Activated CD4-positive, alpha-beta T cell treated with anti-CD3 and anti-CD28 coated beads, Interleukin-2, amount 50 U/mL, for 24 hours (primary cell): ENCODE results near the gene KAT7.

ENCODE experiments used
- DNase-seq, 2 donors: peaks; one replicate each; pipeline ENCODE4 v3.0.0-alpha.2; 2020; ENCODE audit warnings: low read depth in 1 of 2, low spot score in 1 of 2

The KAT7 gene

DNA sequence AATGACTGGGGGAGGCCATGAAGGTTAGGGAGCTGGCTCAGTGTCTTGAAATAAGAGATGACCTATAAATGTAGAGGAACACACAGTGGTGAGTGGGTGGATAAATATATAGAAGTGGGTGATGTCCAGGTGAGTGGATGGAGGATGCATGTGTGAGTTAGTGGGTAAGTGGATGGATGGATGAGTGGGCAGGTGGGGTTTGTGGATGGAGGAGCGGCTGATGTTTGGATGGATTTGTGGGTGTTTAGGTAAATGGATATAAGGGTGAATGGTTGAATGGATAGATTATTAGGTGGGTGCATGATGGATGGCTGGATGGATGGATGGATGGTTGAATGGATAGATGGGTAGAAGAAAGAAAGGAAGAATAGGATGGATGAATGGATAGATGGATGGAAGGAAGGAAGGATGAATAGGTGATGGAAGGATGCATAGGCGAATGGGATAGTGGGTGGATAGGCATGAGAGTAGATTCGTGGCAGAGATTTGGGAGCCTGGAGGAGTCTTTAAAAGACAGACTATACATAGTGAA lies 78.5 kb downstream of the KAT7 start:
- no peak for DNase-seq

DNA sequence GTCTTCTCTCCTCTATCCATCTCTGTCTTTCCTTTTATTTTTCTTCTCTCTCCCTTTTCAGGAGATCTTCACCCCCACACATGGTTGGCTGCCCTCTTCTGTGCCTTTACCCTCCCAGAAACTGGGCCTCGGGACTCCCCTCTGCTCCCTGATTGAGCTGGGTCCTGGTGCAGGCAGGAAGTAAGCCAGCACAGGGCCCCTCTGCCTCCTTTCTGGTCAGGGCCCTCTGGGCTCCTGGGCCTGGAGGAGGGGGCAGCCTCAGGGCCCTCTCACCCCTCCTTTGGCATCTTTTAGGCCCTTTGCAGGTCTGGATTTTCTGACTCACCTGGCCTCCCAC lies 80.5 kb downstream of the KAT7 start:
- DNase-seq: no peak

DNA sequence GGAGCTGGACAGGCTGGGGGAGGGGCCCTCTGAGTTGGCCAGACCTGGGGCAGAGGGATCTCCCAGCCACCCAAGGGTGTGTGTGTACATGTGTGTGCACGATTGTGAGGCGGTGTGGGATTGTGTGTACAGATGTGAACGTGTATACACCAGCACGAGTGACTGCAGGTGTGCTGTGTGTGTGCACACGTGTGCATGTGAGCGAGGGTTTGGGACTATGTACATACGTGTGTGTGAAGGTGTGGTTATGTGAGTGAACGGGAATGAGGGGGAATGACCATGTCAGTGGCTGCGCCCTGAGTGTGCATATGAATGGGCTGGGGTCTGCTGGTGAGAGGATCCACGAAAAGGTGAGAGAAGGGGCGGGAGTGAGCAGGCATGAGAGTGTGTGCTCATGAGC lies 81.8 kb downstream of the KAT7 start:
- DNase-seq: no peak

DNA sequence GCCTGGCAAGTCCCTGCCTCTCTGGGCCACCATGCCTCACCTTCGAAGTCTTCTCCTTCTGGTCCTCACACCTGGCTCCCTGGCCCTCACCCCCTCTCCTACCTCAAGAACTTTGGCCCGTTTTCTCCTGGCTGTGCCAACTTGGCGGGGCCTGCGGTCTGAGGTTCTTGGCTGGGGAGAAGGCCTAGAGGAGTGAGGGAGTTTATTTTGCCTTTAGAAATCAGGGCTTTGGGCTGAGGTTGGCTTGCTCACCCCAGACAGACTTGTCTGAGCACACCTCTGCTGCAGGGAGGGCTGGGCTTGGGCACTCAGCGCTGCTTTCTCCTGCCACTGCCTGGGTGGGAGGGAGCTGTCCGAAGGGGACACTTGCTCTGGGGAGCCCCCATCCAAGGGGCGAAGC lies 82.7 kb downstream of the KAT7 start:
- DNase-seq: no peak

DNA sequence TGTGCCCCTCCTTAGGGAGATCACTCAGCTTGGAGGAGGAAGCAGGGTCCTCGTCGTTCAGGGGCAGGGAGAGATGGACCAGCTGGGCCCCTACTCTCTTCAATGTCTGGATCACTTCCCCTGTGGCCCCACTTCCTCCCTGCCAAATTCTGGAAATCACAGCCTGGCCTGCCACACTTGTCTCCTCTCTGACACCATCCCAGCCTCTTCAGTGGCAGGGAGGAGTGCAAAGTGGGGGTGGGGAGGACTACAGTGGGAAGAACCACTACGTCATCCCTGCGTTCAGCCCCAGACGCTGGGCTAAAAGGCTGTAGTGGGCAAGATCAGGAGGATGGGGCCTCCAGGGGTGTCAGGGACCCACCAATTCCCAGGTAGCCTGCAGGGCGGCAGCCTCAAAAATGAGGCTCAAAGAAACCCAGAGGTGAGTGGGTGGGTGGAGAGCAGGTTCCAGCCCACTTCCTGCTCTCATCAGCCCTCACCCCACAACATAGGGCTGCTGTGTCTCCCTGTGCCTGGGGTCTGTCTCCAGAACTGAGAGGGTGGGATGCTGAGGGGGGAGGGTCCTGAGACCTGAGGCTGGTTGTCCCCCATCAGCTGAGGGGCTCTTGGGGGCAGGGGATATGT lies 84.4 kb downstream of the KAT7 start:
- DNase-seq: no peak

DNA sequence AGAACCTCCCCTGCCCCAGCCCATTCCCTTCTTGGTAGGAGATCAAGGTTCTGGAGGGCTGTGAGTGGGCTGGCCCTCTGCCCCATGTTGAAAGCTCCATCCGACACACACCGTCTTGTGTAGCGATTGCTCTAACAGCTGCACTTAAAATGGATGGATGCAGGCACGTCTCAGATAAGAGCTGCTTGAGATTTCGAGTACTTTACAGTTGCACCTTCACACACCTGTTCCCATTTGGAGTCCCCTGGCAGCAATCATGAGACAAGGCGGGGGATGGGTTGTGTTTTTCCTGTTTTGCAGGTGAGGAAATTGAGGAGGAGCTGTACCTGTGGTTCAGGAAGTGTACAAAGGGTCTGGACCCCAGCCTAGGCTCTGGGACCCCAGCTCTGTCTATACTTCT lies 85.0 kb downstream of the KAT7 start:
- DNase-seq: no peak

DNA sequence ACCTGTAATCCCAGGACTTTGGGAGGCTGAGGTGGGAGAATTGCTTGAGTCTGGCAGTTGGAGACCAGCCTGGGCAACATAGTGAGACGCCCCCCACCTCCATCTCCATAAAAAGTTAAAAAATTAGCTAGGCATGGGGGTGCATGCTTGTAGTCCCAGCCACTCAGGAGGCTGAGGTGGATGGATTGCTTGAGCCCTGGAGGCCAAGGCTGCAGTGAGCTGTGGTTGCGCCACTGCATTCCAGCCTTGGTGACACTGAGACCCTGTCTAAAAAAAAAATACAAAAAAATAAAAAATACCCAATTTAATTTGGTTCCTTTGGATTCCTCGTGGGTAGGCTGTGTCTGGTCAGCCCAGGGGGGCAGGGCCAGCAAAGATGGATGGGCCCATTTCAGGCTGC lies 85.4 kb downstream of the KAT7 start:
- DNase-seq: no peak

DNA sequence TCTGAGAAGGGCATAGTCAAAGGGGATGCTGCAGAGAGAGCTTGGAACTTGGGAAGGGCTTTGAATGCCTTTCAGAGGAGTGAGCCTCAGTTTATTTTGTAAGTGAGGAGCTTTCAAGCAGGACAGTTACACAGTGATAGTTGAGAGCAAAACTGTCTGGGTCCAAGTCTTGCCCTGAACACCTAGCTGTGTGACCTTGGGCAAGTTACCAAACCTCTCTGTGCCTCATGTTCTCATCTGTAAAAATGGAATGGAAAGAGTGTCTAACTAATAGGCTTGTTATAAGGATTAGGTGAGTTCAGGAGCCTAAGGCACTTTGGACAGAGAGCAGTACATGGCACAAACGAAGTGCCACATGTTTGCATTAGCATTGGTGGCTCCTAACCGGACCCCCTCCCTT lies 86.4 kb downstream of the KAT7 start:
- DNase-seq: no peak

DNA sequence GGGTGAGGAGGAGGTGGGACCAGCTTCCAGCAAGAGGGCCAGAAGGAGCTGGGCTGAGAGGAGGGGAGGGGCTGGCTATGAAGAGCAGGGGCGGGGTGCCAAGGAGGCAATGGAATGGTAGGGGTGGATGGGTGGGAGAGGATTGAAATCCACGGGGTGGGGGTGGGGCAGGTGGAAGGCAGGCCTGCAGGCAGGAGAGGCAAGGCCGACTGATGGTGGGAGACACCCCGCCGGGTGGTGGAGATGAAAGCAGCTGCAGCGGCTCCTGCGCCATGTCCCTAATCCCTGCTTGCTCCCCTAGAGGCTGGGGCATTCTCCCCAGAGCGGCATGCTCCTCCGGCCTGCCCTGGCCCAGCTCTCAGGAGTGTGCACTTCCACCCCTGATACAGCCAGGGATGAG lies 87.2 kb downstream of the KAT7 start:
- DNase-seq: no peak

DNA sequence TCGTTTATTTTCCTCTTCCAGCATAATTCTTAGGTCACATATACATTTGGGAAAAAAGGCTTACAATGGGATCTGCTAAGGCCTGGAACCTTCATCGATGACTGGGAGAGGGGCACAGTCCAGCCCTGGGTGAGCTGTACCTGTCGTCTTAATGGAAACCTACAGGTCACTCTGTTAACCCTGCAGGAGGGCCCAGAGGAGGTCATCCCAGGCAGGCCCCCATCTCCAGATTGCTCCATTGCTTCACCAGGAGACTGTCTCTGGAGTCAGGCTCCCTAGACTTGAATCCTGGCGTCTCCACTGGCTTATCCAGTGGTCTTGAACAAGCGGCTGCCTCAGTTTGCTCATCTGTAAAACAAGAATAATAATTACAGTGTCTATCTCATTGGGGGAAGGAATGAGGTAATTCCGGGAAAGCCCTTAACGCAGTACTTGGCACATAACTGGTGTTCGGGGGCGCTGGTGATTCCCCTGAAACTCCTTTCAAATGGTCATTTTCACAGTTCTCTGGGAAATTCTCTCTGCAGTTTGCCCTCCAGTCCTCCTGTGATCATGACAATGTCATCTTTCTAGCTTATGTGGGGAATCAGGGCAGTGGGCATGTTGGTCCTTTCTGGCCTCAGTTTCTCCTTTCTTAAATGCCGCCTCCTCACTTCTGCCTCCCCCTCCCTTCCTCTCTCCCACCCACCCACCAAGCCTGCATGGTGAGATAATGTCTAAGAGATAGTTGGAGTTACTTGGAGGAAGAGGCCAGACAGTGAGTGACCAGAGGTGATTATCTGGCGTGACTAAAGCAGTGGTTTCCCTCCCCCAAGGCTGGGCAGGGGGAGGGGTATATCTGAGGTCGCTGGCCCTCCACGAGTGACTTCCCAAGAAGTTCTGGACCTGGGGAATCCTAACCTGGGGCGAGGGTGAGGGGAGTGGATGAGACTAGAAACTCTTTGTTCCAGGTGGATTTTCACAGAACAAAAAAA lies 90.7 kb downstream of the KAT7 start:
- no peak for DNase-seq

DNA sequence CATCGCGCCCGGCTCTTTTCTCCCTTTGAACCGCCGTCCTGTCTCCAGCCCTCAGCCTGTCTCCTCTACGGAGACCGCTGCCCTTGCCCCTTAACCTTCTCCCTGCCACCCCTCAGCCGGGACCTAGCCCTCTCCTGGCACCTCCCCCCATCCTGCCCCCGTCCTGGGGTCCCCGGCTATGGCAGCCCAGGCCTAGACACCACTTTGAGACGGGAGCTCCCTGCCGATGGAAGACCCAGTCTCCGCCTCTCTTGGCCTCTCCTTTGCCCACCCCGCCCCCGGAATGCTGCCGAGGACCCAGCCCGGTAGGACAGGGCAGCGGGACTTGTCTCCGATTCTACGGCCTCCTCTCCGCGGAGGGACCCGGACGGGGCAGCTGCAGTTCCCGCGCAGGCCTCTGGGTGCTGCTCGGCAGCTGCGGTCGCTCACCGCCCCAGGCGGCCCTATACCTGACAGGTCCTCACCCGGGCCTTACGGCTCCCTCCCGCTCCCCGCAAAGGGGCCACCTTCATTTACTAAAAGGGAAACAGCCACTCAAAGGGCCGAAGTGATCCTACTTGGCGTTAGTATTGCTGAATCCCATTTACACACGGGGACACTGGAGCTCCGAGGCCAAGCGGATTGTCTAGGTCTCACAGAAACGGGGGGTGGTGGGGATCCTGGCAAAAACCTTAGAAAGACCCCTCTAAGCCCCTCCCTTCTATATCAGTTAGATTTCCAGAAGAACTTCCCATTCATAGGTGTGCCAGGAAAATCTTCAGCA lies 92.0 kb downstream of the KAT7 start:
- DNase-seq: peak; percentile 56 to 60

DNA sequence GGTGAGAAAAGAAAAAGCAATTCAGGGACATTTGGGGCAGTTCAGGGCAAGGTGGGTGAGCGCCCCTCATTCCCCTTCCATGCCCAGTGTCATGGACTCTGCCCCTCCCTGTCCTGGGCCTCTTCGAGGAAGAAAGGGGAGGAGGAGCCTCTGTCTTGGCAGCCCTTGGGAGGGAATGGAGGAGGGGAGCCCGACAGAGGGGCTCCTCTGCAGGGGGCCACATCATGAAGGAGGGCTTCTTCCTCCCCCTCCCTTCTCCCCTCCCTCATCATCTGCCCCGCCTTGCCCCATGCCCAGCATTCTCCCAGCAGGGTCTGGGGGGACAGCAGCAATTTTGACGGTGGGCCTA lies 92.5 kb downstream of the KAT7 start:
- no peak for DNase-seq

DNA sequence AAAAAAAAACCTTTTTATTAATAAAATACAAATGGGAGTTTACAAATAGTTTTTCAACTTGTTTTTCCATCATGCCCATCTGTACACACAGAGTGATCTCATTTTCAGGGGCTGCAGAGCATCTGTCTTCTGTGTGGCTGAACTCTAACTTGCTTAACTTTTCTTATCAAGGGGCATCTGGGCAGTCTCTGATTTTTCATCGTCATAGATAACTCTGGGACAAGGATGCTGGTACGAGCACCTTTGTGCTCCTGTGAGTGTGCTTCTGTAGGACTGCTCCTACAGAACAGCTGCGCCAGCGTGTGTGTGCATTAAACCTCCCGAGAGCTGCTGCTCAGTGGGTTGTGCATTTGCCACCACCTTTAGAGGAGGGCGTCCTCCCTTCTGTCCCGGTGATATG lies 94.0 kb downstream of the KAT7 start:
- DNase-seq: no peak
